HS-27A (cell line): ENCODE measurements around the gene LRMDA.

Experiments
- DNase-seq: peaks from one replicate; pipeline ENCODE4 v3.0.0-alpha.2; 2012; ENCODE audit warnings: low read depth, missing footprints

Gene LRMDA

GRCh38 chr10:76031099-76031498 lies 599.7 kb downstream of the LRMDA start:
- DNase-seq = no peak

GRCh38 chr10:76031769-76032699 lies 600.6 kb downstream of the LRMDA start:
- DNase-seq = no peak

GRCh38 chr10:76032700-76033039 lies 601.2 kb downstream of the LRMDA start:
- DNase-seq = no peak

GRCh38 chr10:76033457-76034196 lies 602.2 kb downstream of the LRMDA start:
- DNase-seq = no peak

- DNase-seq = no peak
Measured at GRCh38 chr10:76034353-76035205, 603.2 kb downstream of the LRMDA start.

GRCh38 chr10:76035206-76036110 lies 604.0 kb downstream of the LRMDA start:
- DNase-seq = no peak

GRCh38 chr10:76036111-76036940 lies 604.9 kb downstream of the LRMDA start:
- no peak for DNase-seq

- no peak for DNase-seq
Measured at GRCh38 chr10:76036962-76037361, 605.5 kb downstream of the LRMDA start.

- DNase-seq = no peak
Measured at GRCh38 chr10:76037531-76038155, 606.2 kb downstream of the LRMDA start.

- no peak for DNase-seq
Measured at GRCh38 chr10:76038696-76039095, 607.3 kb downstream of the LRMDA start.

GRCh38 chr10:76040107-76040829 lies 608.8 kb downstream of the LRMDA start:
- DNase-seq = no peak

- no peak for DNase-seq
Measured at GRCh38 chr10:76040830-76041220, 609.4 kb downstream of the LRMDA start.

GRCh38 chr10:76041551-76041950 lies 610.1 kb downstream of the LRMDA start:
- no peak for DNase-seq

GRCh38 chr10:76043261-76043660 lies 611.8 kb downstream of the LRMDA start:
- DNase-seq = no peak

- no peak for DNase-seq
Measured at GRCh38 chr10:76044751-76045150, 613.3 kb downstream of the LRMDA start.

- no peak for DNase-seq
Measured at GRCh38 chr10:76045174-76045573, 613.8 kb downstream of the LRMDA start.

- no peak for DNase-seq
Measured at GRCh38 chr10:76047521-76047920, 616.1 kb downstream of the LRMDA start.

GRCh38 chr10:76049581-76050290 lies 618.3 kb downstream of the LRMDA start:
- DNase-seq = no peak

GRCh38 chr10:76050291-76050625 lies 618.8 kb downstream of the LRMDA start:
- DNase-seq = no peak
